ENCODE data around the gene DHCR24.

Gene DHCR24

GRCh38 chr1:54844564-54844963 lies 42.4 kb downstream of the DHCR24 start:
- no peak for DNase-seq
- peaks cover 11 to 16% of the 10 kb centered on the region in 2 experiments for H3K36me3 ChIP-seq (ENCODE audit: control insufficient read depth in 1 of 2, insufficient read depth in 2 of 2, low read length in 2 of 2)
- H3K4me2 ChIP-seq (ENCODE audit: low read length), result no peak overlapping the region
- H3K79me1 ChIP-seq (ENCODE audit: low read length), result no peaks in the 10 kb centered on the region
- no peaks in the 10 kb centered on the region for H3K4me1 ChIP-seq (ENCODE audit: control insufficient read depth in 1 of 2, insufficient read depth in 2 of 2, low read length in 2 of 2)
- no peak overlapping the region for H3K18ac ChIP-seq (ENCODE audit: low read length)
- no peak overlapping the region for H3K4ac ChIP-seq (ENCODE audit: low read depth, low read length)
- no peak overlapping the region for H3K27ac ChIP-seq (ENCODE audit: low read depth, low read length)
- H2AK5ac ChIP-seq (ENCODE audit: low read length), result no peak overlapping the region
- H2BK5ac ChIP-seq (ENCODE audit: low read depth, low read length, poor library complexity), result no peak overlapping the region
- H3K79me2 ChIP-seq (ENCODE audit: control insufficient read depth, insufficient read depth, low read length, poor library complexity), result no peaks in the 10 kb centered on the region
- no peak overlapping the region for H2AFZ ChIP-seq (ENCODE audit: insufficient read depth, low read length, poor library complexity)
- no peak overlapping the region for H3K9ac ChIP-seq (ENCODE audit: low read length)
- no peaks in the 10 kb centered on the region for H3K9me3 ChIP-seq (ENCODE audit: insufficient read depth, low read depth, low read length)
- no peak overlapping the region for H4K12ac ChIP-seq (ENCODE audit: low read depth, low read length)
- H4K91ac ChIP-seq (ENCODE audit: low read depth, low read length), result no peak overlapping the region
- no peak overlapping the region for H4K8ac ChIP-seq (ENCODE audit: low read depth, low read length)
- H3K14ac ChIP-seq (ENCODE audit: low read length), result no peak overlapping the region
- H2BK120ac ChIP-seq (ENCODE audit: insufficient read depth, low read length, poor library complexity), result no peak overlapping the region
- no peak overlapping the region for H3K4me3 ChIP-seq (ENCODE audit: low read depth, low read length)
- no peaks in the 10 kb centered on the region for H3K27me3 ChIP-seq (ENCODE audit: insufficient read depth, low read length)
- H3K23ac ChIP-seq (ENCODE audit: low read length), result no peak overlapping the region
- no peak overlapping the region for H2BK12ac ChIP-seq (ENCODE audit: low read length)
- WGBS (ENCODE audit: extremely low coverage, insufficient coverage, insufficient read length), result no CpG with 5 or more reads among the region's 3 CpGs

- no peak overlapping the region for H3K9ac ChIP-seq (ENCODE audit: low read length)
- no peak overlapping the region for H3K27ac ChIP-seq (ENCODE audit: low read depth, low read length)
- H4K12ac ChIP-seq (ENCODE audit: low read depth, low read length), result no peak overlapping the region
- no peaks in the 10 kb centered on the region for H3K79me2 ChIP-seq (ENCODE audit: control insufficient read depth, insufficient read depth, low read length, poor library complexity)
- H3K4me3 ChIP-seq (ENCODE audit: low read depth, low read length), result no peak overlapping the region
- peaks cover 1 to 5% of the 10 kb centered on the region in 2 experiments for H3K36me3 ChIP-seq (ENCODE audit: control insufficient read depth in 1 of 2, insufficient read depth in 2 of 2, low read length in 2 of 2)
- H3K4me2 ChIP-seq (ENCODE audit: low read length), result no peak overlapping the region
- no peak overlapping the region for H2BK12ac ChIP-seq (ENCODE audit: low read length)
- H2BK5ac ChIP-seq (ENCODE audit: low read depth, low read length, poor library complexity), result no peak overlapping the region
- no peak overlapping the region for H4K91ac ChIP-seq (ENCODE audit: low read depth, low read length)
- H3K4ac ChIP-seq (ENCODE audit: low read depth, low read length), result no peak overlapping the region
- H3K14ac ChIP-seq (ENCODE audit: low read length), result no peak overlapping the region
- no peaks in the 10 kb centered on the region for H3K79me1 ChIP-seq (ENCODE audit: low read length)
- no peak overlapping the region for H2AK5ac ChIP-seq (ENCODE audit: low read length)
- DNase-seq, result no peak
- H3K18ac ChIP-seq (ENCODE audit: low read length), result no peak overlapping the region
- no peaks in the 10 kb centered on the region for H3K9me3 ChIP-seq (ENCODE audit: insufficient read depth, low read depth, low read length)
- H3K4me1 ChIP-seq (ENCODE audit: control insufficient read depth in 1 of 2, insufficient read depth in 2 of 2, low read length in 2 of 2), result no peaks in the 10 kb centered on the region
- no peaks in the 10 kb centered on the region for H3K27me3 ChIP-seq (ENCODE audit: insufficient read depth, low read length)
- H4K8ac ChIP-seq (ENCODE audit: low read depth, low read length), result no peak overlapping the region
- WGBS (ENCODE audit: extremely low coverage, insufficient coverage, insufficient read length), result no CpG with 5 or more reads among the region's 5 CpGs
- H2BK120ac ChIP-seq (ENCODE audit: insufficient read depth, low read length, poor library complexity), result no peak overlapping the region
- H3K23ac ChIP-seq (ENCODE audit: low read length), result no peak overlapping the region
- no peak overlapping the region for H2AFZ ChIP-seq (ENCODE audit: insufficient read depth, low read length, poor library complexity)
Observed at GRCh38 chr1:54843449-54843848, 43.5 kb downstream of the DHCR24 start.

- no peaks in the 10 kb centered on the region for H3K9me3 ChIP-seq (ENCODE audit: insufficient read depth, low read depth, low read length)
- DNase-seq, result no peak
- peaks cover 0 to under 1% of the 10 kb centered on the region in 2 experiments for H3K36me3 ChIP-seq (ENCODE audit: control insufficient read depth in 1 of 2, insufficient read depth in 2 of 2, low read length in 2 of 2)
- H2AFZ ChIP-seq (ENCODE audit: insufficient read depth, low read length, poor library complexity), result no peak overlapping the region
- H3K4me1 ChIP-seq (ENCODE audit: control insufficient read depth in 1 of 2, insufficient read depth in 2 of 2, low read length in 2 of 2), result no peaks in the 10 kb centered on the region
- no peak overlapping the region for H4K91ac ChIP-seq (ENCODE audit: low read depth, low read length)
- no peak overlapping the region for H2BK120ac ChIP-seq (ENCODE audit: insufficient read depth, low read length, poor library complexity)
- H4K8ac ChIP-seq (ENCODE audit: low read depth, low read length), result no peak overlapping the region
- no peak overlapping the region for H3K18ac ChIP-seq (ENCODE audit: low read length)
- H2BK12ac ChIP-seq (ENCODE audit: low read length), result no peak overlapping the region
- H3K4ac ChIP-seq (ENCODE audit: low read depth, low read length), result no peak overlapping the region
- no peaks in the 10 kb centered on the region for H3K79me2 ChIP-seq (ENCODE audit: control insufficient read depth, insufficient read depth, low read length, poor library complexity)
- H3K79me1 ChIP-seq (ENCODE audit: low read length), result no peaks in the 10 kb centered on the region
- no peak overlapping the region for H3K27ac ChIP-seq (ENCODE audit: low read depth, low read length)
- H4K12ac ChIP-seq (ENCODE audit: low read depth, low read length), result no peak overlapping the region
- H3K4me2 ChIP-seq (ENCODE audit: low read length), result no peak overlapping the region
- no peaks in the 10 kb centered on the region for H3K27me3 ChIP-seq (ENCODE audit: insufficient read depth, low read length)
- H2AK5ac ChIP-seq (ENCODE audit: low read length), result no peak overlapping the region
- H3K23ac ChIP-seq (ENCODE audit: low read length), result no peak overlapping the region
- H3K4me3 ChIP-seq (ENCODE audit: low read depth, low read length), result no peak overlapping the region
- H3K14ac ChIP-seq (ENCODE audit: low read length), result no peak overlapping the region
- no peak overlapping the region for H3K9ac ChIP-seq (ENCODE audit: low read length)
- WGBS (ENCODE audit: extremely low coverage, insufficient coverage, insufficient read length), result no CpG with 5 or more reads among the region's 9 CpGs
- H2BK5ac ChIP-seq (ENCODE audit: low read depth, low read length, poor library complexity), result no peak overlapping the region
Observed at GRCh38 chr1:54842963-54843362, 44.0 kb downstream of the DHCR24 start.

- H3K4ac ChIP-seq (ENCODE audit: low read depth, low read length), result no peak overlapping the region
- H4K12ac ChIP-seq (ENCODE audit: low read depth, low read length), result no peak overlapping the region
- H2BK120ac ChIP-seq (ENCODE audit: insufficient read depth, low read length, poor library complexity), result no peak overlapping the region
- H3K79me1 ChIP-seq (ENCODE audit: low read length), result no peaks in the 10 kb centered on the region
- H2AFZ ChIP-seq (ENCODE audit: insufficient read depth, low read length, poor library complexity), result no peak overlapping the region
- no peak overlapping the region for H2BK12ac ChIP-seq (ENCODE audit: low read length)
- no peak overlapping the region for H3K27ac ChIP-seq (ENCODE audit: low read depth, low read length)
- no peak overlapping the region for H3K23ac ChIP-seq (ENCODE audit: low read length)
- H3K4me3 ChIP-seq (ENCODE audit: low read depth, low read length), result no peak overlapping the region
- H3K9ac ChIP-seq (ENCODE audit: low read length), result no peak overlapping the region
- H2BK5ac ChIP-seq (ENCODE audit: low read depth, low read length, poor library complexity), result no peak overlapping the region
- no peak overlapping the region for H3K4me2 ChIP-seq (ENCODE audit: low read length)
- no peaks in the 10 kb centered on the region for H3K27me3 ChIP-seq (ENCODE audit: insufficient read depth, low read length)
- H3K14ac ChIP-seq (ENCODE audit: low read length), result no peak overlapping the region
- H4K91ac ChIP-seq (ENCODE audit: low read depth, low read length), result no peak overlapping the region
- H3K9me3 ChIP-seq (ENCODE audit: insufficient read depth, low read depth, low read length), result peaks cover 2% of the 10 kb centered on the region
- H4K8ac ChIP-seq (ENCODE audit: low read depth, low read length), result no peak overlapping the region
- no peaks in the 10 kb centered on the region for H3K4me1 ChIP-seq (ENCODE audit: control insufficient read depth in 1 of 2, insufficient read depth in 2 of 2, low read length in 2 of 2)
- no peaks in the 10 kb centered on the region for H3K36me3 ChIP-seq (ENCODE audit: control insufficient read depth in 1 of 2, insufficient read depth in 2 of 2, low read length in 2 of 2)
- no peak overlapping the region for H2AK5ac ChIP-seq (ENCODE audit: low read length)
- no peak overlapping the region for H3K18ac ChIP-seq (ENCODE audit: low read length)
- no CpG with 5 or more reads among the region's 10 CpGs for WGBS (ENCODE audit: extremely low coverage, insufficient coverage, insufficient read length)
- no peaks in the 10 kb centered on the region for H3K79me2 ChIP-seq (ENCODE audit: control insufficient read depth, insufficient read depth, low read length, poor library complexity)
- no peak for DNase-seq
Observed at GRCh38 chr1:54842206-54842915, 44.6 kb downstream of the DHCR24 start.

All from trophoblast cell (in vitro differentiated cells and primary cell).